Stimulated activated CD8-positive, alpha-beta memory T cell treated with anti-CD3 and anti-CD28 coated beads, Interleukin-12 subunit alpha, Interleukin-12 subunit beta, amount 100 ng/mL, for 24 hours (primary cell): ENCODE results near the gene TBC1D30.

Experiments
- DNase-seq: peaks from one replicate; pipeline ENCODE4 v3.0.0-alpha.2; 2020; ENCODE audit errors: extremely low read depth

Gene TBC1D30

DNA sequence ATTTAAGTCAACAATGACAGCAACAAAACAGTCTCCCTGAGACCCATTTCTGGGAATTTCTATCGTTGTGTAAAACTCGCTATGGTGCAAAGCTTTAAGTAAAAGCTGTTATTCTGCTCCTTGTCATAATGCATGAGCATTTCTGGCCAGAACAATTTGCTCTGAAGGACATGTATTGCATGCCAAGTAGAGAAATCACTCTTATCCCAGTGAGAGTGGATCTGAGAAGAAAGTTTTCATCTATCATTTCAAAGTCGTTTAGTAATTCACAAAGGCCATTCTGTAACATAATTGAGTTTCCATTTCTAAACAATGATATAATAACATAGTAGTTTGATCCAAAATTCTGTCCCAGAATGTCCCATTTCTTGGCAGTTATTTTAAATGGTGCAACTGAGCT, 86.6 kb downstream of the TBC1D30 start:
- no peak for DNase-seq

DNA sequence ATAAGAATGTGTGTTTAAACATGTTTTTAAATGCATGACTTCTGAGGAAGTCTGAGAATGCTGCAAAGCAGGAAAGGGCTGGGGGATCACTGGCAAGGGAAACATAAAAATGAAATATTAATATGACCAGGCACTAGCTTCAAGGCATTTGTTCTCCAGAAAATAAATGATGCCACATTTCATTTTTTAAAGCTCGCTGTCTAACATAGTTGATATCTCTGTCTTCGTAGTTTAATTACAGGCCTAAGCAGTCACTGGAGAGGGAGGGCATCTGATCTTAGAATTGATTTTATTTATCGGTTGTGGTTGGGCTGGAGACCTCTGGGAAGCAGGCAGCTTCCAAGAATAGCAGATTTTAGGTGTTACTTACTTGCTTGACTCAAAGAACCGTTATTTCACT, 87.5 kb downstream of the TBC1D30 start:
- DNase-seq = no peak

DNA sequence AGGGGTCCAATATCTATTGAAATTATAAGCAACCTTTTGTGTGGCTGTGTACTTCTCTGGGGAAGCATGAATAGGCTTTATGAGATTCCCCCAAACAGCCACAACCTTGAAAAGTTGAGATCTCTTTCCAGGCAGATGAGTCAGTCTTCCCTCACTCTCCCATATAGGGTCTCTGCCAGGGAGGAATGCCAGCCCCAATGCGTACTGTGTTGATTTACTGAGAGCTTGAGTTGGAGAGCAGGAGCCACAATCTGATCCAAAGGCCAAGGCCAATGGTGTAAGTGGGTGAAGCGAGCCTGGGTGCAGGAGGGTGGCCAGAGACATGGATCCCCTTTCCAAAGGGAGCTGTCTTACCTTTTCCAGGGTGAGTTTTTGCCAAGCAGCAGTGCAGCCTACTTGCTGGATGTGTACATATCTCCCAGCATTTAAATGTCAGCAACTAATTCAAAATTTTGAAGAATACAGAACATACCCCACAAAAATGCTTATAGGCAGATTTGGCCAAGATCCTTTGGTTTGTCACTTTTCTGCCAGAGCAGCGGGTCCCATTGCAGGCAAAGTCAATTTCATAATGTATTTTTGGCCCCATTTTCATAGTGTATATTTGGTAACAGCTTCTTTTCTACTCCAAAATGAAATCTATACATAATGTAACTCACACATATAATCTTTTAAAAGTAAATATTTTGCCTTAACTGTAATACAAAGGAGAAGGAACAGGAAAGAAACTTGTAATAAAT, 88.2 kb downstream of the TBC1D30 start:
- DNase-seq = no peak

DNA sequence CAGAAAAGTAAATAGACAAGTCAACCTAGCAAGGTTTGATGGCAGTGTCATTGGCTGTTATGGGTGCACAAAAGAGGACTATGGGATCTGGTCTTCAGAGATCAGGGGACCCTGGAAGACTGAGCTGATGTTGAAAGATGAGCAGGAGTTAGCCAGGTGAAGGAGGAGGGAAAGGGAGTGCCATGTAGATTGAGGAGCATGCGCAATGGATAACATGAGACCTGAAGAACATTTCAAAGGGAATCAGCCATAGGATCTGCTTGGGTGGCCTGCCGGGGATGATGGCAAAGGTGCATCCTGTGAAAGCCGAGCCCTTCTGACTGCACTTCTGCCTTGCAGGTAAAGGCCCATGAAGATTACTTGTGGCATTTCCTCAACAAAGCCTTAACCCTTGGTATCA, 90.8 kb downstream of the TBC1D30 start:
- DNase-seq = no peak

DNA sequence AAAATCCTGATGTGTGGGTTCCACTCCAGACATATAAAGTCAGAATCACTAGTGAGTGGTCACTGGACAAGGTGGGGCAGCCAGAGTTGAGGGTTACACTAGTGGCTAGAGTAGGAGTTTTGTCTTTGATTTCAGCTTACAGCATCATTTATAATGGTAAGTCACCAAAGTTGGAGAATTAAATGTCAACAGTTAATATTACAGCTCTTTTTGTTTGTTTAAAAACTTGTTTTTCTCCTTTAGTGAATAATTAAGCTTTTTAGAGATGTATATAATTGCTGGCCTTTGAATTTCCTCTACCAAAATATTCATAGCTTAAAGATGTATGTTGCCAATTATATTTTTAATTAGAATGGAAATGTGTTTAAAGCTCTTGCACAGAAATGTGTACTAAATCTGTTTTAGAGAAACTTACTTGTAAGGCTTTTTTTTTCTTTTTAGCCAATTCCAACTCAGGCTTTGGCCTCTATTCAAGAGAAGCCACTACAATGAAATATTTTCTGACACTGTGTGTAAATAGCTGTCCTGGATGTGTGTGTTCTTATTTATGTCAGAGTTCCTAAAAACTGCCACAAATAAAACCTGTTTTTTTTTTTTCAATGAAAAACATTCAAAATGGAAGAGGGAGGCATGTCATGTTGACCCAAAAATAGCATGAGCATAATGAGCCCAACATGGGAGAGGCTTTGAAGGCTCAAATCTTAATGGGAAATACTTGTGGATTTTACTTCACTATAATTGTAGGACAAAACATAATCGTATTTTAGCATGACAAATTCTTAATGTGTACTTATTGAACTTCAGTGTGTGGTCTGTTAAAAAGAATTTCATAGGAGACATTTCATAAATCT, 92.2 kb downstream of the TBC1D30 start:
- no peak for DNase-seq

DNA sequence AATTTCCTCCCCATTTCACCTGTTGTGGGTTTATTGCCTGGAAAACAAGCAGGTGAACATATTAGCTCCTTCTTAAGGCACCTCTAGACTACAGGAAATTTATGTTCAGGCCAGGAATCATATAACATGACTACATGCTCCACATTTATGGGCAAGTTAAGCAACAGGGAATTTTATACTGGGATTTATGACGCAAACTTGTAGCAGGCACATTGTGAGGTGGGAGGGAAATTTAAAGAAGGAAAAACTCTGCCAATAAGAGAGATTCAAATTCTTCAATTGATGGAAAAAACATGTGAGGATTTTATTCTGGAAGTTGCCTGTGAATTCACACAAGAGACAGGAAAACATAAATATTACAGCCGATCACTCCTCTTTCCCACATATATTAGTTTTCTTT, 93.9 kb downstream of the TBC1D30 start:
- no peak for DNase-seq

DNA sequence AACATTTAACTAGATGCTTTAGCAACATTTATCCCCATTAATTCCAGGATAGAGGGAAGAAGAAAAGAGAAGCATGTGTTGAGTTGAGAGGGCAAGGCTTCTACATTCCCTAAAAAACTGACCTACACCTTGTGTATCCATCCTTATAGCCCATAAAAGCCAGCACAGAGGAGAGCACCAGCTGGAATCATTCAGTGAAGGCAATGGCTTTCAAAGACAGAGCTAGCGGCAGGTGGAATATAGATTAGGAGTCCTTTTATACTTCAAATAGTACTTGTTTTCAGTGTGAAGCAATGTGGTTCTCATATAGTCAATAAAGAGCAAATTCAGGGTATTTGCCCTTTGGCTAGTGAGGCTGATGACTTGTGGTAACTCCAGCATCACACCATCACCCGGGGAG, 94.4 kb downstream of the TBC1D30 start:
- no peak for DNase-seq

DNA sequence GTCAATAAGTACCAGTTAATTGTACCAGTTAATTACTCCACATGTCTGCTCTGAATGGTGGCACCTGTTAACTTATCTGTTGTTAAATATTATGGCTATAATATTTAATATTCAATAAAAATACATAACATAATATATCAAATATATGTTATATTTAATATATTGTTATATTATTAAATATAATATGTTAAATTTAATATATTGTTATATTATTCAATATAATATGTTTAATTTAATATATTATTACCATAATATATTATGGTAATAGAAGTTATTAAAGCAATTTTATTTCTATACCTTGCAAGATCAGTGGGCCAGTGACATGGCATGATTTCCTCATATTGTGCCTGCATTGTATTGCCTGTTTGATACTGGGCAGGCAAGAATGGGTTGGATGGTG, 98.4 kb downstream of the TBC1D30 start:
- no peak for DNase-seq

DNA sequence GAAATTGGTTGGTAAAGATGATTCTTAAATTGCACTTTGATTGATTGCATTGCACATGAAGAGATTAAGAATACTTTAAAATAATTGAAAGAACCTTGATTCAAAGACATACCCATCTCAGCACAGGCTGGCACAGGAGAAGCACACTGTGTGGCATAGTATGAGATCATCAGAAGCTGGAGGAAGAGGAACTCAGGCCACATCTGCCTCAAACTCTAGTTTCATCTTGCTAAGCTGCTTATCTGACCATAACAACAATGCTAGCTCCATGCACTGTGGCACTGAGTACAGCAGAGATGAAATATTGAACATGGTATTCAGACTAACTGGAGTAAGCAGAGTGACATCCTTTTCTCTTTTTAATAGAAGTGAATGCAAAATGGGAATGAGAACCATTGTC, 99.1 kb downstream of the TBC1D30 start:
- no peak for DNase-seq
